NCI-H1105 treated with DMSO at 0.1 percent for 48 hours (cell line): ENCODE results near the gene CAP2.
A peak's percentile ranks its signal among the peaks of the same experiment; 100 is the strongest.
"Not testable (repeated sequence)": the region's sequence is repeated elsewhere in the genome, so short reads cannot be mapped to it uniquely, and the experiment has no call there.

Source experiments
- DNase-seq: peaks from one replicate; lab custom pipeline; 2025; lab: John Stamatoyannopoulos, UW

Gene CAP2

GRCh38 chr6:17396256-17396655, 2.9 kb downstream of the CAP2 start:
- no peak for DNase-seq

GRCh38 chr6:17397764-17398194, 4.4 kb downstream of the CAP2 start:
- DNase-seq, result no peak

GRCh38 chr6:17405181-17405943, 12.0 kb downstream of the CAP2 start:
- DNase-seq, result not testable (repeated sequence)

GRCh38 chr6:17405944-17406245, 12.5 kb downstream of the CAP2 start:
- DNase-seq, result no peak

- DNase-seq, result no peak
Observed at GRCh38 chr6:17408081-17408480, 14.7 kb downstream of the CAP2 start.

GRCh38 chr6:17410281-17410680, 16.9 kb downstream of the CAP2 start:
- no peak for DNase-seq

GRCh38 chr6:17413313-17413750, 19.9 kb downstream of the CAP2 start:
- no peak for DNase-seq

- not testable (repeated sequence) for DNase-seq
Observed at GRCh38 chr6:17414395-17414794, 21.0 kb downstream of the CAP2 start.

GRCh38 chr6:17415321-17415720, 21.9 kb downstream of the CAP2 start:
- DNase-seq, result peak; percentile 52

- DNase-seq, result no peak
Observed at GRCh38 chr6:17416806-17417205, 23.4 kb downstream of the CAP2 start.

- DNase-seq, result no peak
Observed at GRCh38 chr6:17417817-17418216, 24.4 kb downstream of the CAP2 start.

GRCh38 chr6:17418281-17419188, 25.1 kb downstream of the CAP2 start:
- DNase-seq, result no peak

- DNase-seq, result no peak
Observed at GRCh38 chr6:17419189-17419575, 25.8 kb downstream of the CAP2 start.

GRCh38 chr6:17420368-17420767, 27.0 kb downstream of the CAP2 start:
- DNase-seq, result no peak

- no peak for DNase-seq
Observed at GRCh38 chr6:17421406-17421805, 28.0 kb downstream of the CAP2 start.

- DNase-seq, result no peak
Observed at GRCh38 chr6:17423026-17423425, 29.6 kb downstream of the CAP2 start.

GRCh38 chr6:17427062-17427461, 33.7 kb downstream of the CAP2 start:
- no peak for DNase-seq

- no peak for DNase-seq
Observed at GRCh38 chr6:17427617-17428016, 34.2 kb downstream of the CAP2 start.

- peak; percentile 81 for DNase-seq
Observed at GRCh38 chr6:17428595-17429120, 35.3 kb downstream of the CAP2 start.

GRCh38 chr6:17429383-17430061, 36.1 kb downstream of the CAP2 start:
- DNase-seq, result peak; percentile 100

GRCh38 chr6:17431581-17431980, 38.2 kb downstream of the CAP2 start:
- no peak for DNase-seq

GRCh38 chr6:17432356-17432755, 39.0 kb downstream of the CAP2 start:
- peak; percentile 21 for DNase-seq
